Karpas-422 (cell line): ENCODE data around the gene PRR5. TPM values are rescaled to one million over a fixed set of nuclear protein-coding genes. Genes with fewer than 3 reads are reported as not detected.

ENCODE experiments used
- DNase-seq: peaks from one replicate; pipeline ENCODE4 v3.0.0-alpha.2; 2015
- H2AFZ ChIP-seq: fragments of 200-600 bp; sonication (generic); 2 replicates; pipeline ENCODE4 v1.6.1; 2014; ENCODE audit warnings: antibody characterized with exemption, low read length, mixed read lengths
- H3K27ac ChIP-seq: fragments of 200-600 bp; sonication (generic); 2 replicates; pipeline ENCODE4 v1.5.1; 2014; ENCODE audit warnings: mild to moderate bottlenecking, low read length, moderate library complexity
- H3K27me3 ChIP-seq: fragments of 200-600 bp; sonication (generic); 2 replicates; pipeline ENCODE4 v1.6.1; 2014; ENCODE audit warnings: low read length, mixed read lengths
- H3K36me3 ChIP-seq: fragments of 200-600 bp; sonication (generic); 2 replicates; pipeline ENCODE4 v1.6.1; 2014; ENCODE audit warnings: low read length, mixed read lengths; ENCODE audit not compliant: insufficient read depth
- H3K4me1 ChIP-seq: fragments of 200-600 bp; sonication (generic); 2 replicates; pipeline ENCODE4 v1.6.1; 2014; ENCODE audit warnings: mild to moderate bottlenecking, low read length, mixed read lengths
- H3K4me2 ChIP-seq: fragments of 200-600 bp; sonication (generic); 2 replicates; pipeline ENCODE4 v1.6.1; 2014; ENCODE audit warnings: low read length, low read depth, mild to moderate bottlenecking; ENCODE audit not compliant: poor library complexity, severe bottlenecking
- H3K4me3 ChIP-seq: fragments of 200-600 bp; sonication (generic); 2 replicates; pipeline ENCODE4 v1.5.1; 2014; ENCODE audit warnings: mild to moderate bottlenecking, antibody characterized with exemption, low read length, mixed read lengths
- H3K79me2 ChIP-seq: fragments of 200-600 bp; sonication (generic); 2 replicates; pipeline ENCODE4 v1.6.1; 2014; ENCODE audit warnings: mild to moderate bottlenecking, low read length, mixed read lengths
- H3K9ac ChIP-seq: fragments of 200-600 bp; sonication (generic); 2 replicates; pipeline ENCODE4 v1.6.0; 2014; ENCODE audit warnings: low read length
- H3K9me2 ChIP-seq: fragments of 200-600 bp; sonication (generic), shearing (Covaris generic); replicated peaks from 2 replicates; pipeline ENCODE4 v1.6.0; 2014; ENCODE audit warnings: mild to moderate bottlenecking, low read length, moderate library complexity; ENCODE audit not compliant: insufficient read depth
- H3K9me3 ChIP-seq: fragments of 300-700, 200-600 bp; sonication (generic); 2 replicates; pipeline ENCODE4 v1.6.1; 2014; ENCODE audit warnings: low read length, mixed read lengths
- H4K20me1 ChIP-seq: fragments of 200-600 bp; sonication (generic); 2 replicates; pipeline ENCODE4 v1.6.1; 2014; ENCODE audit warnings: mild to moderate bottlenecking, antibody characterized with exemption, low read length, low read depth; ENCODE audit not compliant: insufficient read depth
- total RNA-seq: library from RNA; depleted of rRNA; stranded (reverse); fragments of >200 nt; shearing (Covaris generic); gene quantifications from 2 replicates; pipeline ENCODE4 v1.2.3, GENCODE V29; 2014; ENCODE audit warnings: low replicate concordance

PRR5 gene
- total RNA-seq, 1 experiment from 2014 or later: not detected

DNA sequence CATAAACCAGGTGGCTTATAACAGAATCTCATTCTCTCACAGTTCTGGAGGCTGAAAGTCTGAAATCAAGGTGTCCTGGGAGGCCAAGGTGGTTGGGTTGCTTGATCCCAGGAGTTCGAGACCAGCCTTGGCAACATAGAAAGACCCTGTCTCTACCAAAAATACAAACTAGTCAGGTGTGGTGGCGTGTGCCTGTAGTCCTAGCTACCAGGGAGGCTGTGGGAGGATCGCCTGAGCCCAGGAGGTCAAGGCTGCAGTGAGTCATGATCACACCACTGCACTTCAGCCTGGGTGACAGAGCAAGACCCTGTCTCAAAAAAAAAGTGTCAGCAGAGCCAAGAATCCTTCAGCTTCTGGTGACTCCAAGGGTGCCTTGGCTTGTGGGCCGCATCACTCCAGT, 8.9 kb upstream of the PRR5 start:
- H4K20me1 ChIP-seq: no peaks in the 10 kb centered on the region
- DNase-seq: no peak
- no peak overlapping the region for H3K27ac ChIP-seq
- no peaks in the 10 kb centered on the region for H3K79me2 ChIP-seq
- H3K4me3 ChIP-seq: no peak overlapping the region
- no peaks in the 10 kb centered on the region for H3K4me1 ChIP-seq
- no peak overlapping the region for H3K4me2 ChIP-seq
- H2AFZ ChIP-seq: no peak overlapping the region
- H3K36me3 ChIP-seq: no peaks in the 10 kb centered on the region
- H3K27me3 ChIP-seq: no peaks in the 10 kb centered on the region
- H3K9me3 ChIP-seq: no peaks in the 10 kb centered on the region
- H3K9ac ChIP-seq: no peak overlapping the region
- H3K9me2 ChIP-seq: no peaks in the 10 kb centered on the region

DNA sequence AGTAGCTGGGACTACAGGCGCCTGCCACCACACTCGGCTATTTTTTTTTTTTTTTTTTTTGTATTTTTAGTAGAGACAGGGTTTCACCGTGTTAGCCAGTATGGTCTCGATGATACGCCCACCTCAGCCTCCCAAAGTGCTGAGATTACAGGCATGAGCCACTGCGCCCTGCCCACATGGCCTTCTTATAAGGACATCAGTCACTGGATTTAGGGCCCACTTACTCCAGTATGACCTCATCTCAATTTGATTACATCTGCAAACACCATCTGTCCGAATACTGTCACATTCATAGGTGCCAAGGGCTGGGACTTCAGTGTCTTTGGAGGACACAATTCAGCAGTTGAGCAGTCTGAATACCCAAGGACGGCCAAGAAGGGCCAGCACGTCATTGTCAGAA, 8.2 kb upstream of the PRR5 start:
- Histone ChIP-seq H3K9me3 (no peaks in the 10 kb centered on the region), H3K4me1 (no peaks in the 10 kb centered on the region), H3K4me3 (no peak overlapping the region), H3K9me2 (no peaks in the 10 kb centered on the region), H3K79me2 (no peaks in the 10 kb centered on the region), H3K36me3 (no peaks in the 10 kb centered on the region), H4K20me1 (no peaks in the 10 kb centered on the region), H2AFZ (no peak overlapping the region), H3K9ac (no peak overlapping the region), H3K4me2 (no peak overlapping the region), H3K27ac (no peak overlapping the region), H3K27me3 (no peaks in the 10 kb centered on the region)
- DNase-seq: no peak

DNA sequence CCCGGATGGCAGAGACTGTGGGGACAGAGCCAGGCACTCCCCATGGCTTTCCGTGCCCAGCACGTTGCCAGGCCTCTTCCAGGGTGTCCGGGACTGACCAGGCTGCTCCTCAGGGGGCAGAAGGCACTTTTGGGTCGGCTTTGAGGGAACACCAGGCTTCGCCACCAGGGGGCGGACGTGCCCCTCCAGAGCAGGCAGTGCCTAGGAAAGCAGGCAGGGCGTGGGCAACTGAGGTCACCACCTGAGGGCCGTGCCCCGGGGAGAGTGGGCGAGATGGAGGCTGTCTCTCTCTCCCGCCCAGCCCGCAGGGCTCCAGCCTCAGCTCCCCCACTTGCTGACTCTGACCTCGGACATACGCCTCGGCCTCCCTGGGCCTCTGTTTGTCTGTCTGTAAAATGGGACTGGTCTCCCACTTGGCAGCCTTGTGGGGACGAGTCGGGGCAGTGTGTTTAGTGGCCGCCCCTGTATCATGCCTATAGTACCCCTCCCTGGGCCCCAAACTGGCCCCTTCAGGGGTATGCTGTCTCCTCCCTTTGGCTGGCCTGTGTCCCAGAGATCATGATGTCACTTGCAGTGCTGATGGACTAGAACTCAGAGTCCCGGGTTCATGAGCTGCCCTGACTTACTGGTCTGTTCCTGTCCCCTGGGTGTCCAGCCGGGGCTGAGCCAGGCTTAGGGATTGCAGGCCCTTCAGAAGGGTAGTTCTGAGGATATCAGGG, 4.4 kb upstream of the PRR5 start:
- Histone ChIP-seq H3K27me3 (no peaks in the 10 kb centered on the region), H4K20me1 (no peaks in the 10 kb centered on the region), H3K4me2 (no peak overlapping the region), H3K9me2 (no peaks in the 10 kb centered on the region), H3K4me3 (no peak overlapping the region), H3K36me3 (no peaks in the 10 kb centered on the region), H3K79me2 (no peaks in the 10 kb centered on the region), H3K4me1 (no peaks in the 10 kb centered on the region), H2AFZ (no peak overlapping the region), H3K9ac (no peak overlapping the region), H3K9me3 (no peaks in the 10 kb centered on the region), H3K27ac (no peak overlapping the region)
- DNase-seq: peak; percentile 89

DNA sequence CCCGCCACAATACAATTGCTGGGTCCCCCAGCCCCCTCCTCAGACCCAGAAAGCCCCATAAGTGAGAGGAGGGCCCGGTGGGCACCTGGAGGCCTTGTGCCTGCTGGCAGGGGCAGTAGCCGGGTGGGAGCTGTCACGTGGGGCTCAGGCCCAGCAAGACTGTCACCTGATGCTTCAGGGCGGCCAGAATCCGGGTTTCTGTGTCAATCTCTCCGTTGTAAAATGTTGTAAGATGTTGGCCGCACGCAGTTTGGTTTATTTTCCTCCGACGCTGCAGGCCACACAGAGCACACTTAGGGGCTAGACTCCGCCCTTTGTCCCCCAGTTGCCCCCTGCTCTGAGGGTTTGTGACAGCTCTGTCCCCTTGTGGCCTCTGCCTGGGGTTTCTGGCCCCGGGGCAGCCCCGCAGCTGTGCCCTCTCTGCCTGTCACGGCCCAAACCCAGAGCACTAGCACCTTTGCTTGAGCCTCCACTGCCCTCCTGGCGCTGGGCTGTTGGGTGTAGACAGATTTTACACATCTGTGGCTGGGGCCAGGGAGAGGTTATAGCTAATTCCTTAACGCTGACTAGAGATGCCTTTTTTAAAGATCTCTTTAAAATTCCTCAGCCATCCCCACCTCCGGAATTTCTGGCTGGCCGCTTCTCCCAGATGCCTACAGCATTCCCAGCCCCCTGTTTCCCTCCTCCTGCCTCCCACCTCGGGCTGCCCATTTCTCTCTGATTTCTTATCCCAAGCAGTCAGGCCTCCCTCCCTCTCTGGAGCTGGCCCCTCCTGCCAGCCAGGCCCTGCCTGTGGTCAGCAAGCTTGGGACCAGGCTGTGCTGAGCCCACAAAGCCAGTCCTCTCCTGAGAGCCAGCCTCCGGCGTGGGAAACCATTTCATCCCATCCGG, 3.2 kb upstream of the PRR5 start:
- Histone ChIP-seq H3K4me2 (no peak overlapping the region), H2AFZ (no peak overlapping the region), H3K27me3 (no peaks in the 10 kb centered on the region), H3K79me2 (no peaks in the 10 kb centered on the region), H3K27ac (no peak overlapping the region), H4K20me1 (no peaks in the 10 kb centered on the region), H3K9ac (no peak overlapping the region), H3K4me3 (no peak overlapping the region), H3K9me3 (no peaks in the 10 kb centered on the region), H3K4me1 (no peaks in the 10 kb centered on the region), H3K36me3 (no peaks in the 10 kb centered on the region), H3K9me2 (no peaks in the 10 kb centered on the region)
- DNase-seq: no peak

DNA sequence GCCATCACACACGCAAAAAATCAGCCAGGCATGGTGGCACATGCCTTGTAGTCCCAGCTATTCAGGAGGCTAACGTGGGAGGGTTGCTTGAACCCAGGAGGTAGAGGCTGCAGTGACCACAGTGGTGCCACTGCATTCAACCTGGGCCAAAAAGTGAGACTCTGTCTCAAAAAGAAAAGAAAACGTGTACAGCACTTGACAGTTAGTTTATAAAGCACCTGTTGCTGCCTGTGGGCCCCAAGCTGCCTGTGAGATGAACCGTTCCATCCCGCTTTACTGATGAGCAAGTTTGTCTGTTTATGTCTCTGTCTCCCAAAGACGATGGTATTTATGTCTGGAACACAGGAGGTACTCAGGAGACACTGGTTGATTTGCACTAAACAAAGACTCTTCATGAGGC, 1.5 kb upstream of the PRR5 start:
- no peaks in the 10 kb centered on the region for H3K9me2 ChIP-seq

DNA sequence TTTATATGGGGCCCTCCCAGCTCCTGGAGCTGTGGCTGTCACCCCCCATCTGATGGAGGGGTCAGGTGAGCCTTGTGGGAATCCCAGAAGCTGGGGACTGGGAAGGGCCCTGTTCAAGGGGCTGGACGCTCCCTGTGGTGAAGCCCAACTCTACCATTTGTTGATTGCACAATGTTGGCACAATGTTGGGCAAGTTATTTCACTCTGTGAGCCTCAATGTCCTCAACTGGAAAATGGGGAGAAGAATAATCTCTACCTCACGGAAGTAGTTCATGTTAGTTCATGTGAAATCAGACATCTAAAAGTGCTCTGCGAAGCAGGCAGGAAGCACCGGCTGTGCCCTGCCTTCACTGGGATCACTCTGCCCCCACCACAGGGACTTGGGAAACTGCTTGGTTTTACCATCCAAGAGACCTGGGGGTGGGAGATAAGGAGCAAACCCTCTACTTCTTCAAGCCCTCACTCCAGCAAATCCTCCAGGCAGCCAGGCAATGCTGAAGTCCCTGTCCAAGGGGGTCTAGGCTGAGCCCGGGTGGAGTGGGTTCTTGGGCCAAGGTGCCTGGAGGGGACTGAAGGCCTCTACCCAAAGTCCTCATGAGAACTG, 715 bp upstream of the PRR5 start:
- H3K79me2 ChIP-seq: no peaks in the 10 kb centered on the region
- no peaks in the 10 kb centered on the region for H3K27me3 ChIP-seq
- no peak overlapping the region for H3K4me3 ChIP-seq
- no peaks in the 10 kb centered on the region for H3K9me2 ChIP-seq
- no peak for DNase-seq
- no peaks in the 10 kb centered on the region for H3K4me1 ChIP-seq
- H4K20me1 ChIP-seq: no peaks in the 10 kb centered on the region
- no peaks in the 10 kb centered on the region for H3K36me3 ChIP-seq
- no peak overlapping the region for H3K9ac ChIP-seq
- no peaks in the 10 kb centered on the region for H3K9me3 ChIP-seq
- no peak overlapping the region for H3K27ac ChIP-seq
- H3K4me2 ChIP-seq: no peak overlapping the region
- H2AFZ ChIP-seq: no peak overlapping the region

More for the DNA sequence above, 1.5 kb upstream of the PRR5 start:
- no peak overlapping the region for H3K4me2 ChIP-seq
- H2AFZ ChIP-seq: no peak overlapping the region
- H3K79me2 ChIP-seq: no peaks in the 10 kb centered on the region
- H3K4me3 ChIP-seq: no peak overlapping the region
- H4K20me1 ChIP-seq: no peaks in the 10 kb centered on the region
- no peaks in the 10 kb centered on the region for H3K9me3 ChIP-seq
- no peak for DNase-seq
- no peak overlapping the region for H3K27ac ChIP-seq
- no peak overlapping the region for H3K9ac ChIP-seq
- H3K36me3 ChIP-seq: no peaks in the 10 kb centered on the region
- H3K27me3 ChIP-seq: no peaks in the 10 kb centered on the region
- H3K4me1 ChIP-seq: no peaks in the 10 kb centered on the region

DNA sequence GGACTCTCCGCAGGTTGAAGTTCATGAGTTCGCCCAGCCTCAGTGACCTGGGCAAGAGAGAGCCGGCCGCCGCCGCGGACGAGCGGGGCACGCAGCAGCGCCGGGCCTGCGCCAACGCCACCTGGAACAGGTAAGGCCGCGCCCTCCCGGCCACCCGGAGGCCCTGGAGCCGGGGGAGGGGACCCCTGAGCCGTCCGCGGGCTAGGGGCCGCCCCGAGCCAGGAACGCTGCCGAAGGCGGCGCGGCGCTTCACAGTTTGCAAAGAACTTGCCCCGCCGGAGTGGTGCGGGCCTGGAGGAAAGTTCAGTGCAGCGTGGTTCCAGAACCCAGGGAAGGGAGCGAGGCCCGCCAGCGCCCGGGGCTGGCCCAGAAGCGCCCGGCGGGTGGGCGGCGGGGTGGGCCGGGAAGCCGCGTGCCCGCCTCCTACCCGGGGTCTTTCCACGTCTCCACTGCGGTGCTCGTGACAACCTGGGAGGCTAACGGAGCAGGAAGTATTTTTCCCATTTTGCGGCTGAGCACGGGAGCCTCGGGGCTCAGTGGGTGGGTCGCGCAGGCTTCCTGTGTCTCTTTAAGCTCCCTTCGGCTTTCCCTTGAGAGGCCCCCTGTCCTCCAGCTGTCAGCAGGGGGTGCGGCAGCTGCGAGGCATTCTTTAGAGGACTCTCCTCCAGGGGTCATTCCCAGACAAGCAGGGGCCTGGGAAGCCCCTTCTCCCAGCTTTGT, 635 bp downstream of the PRR5 start:
- H3K4me1 ChIP-seq: no peaks in the 10 kb centered on the region
- no peak overlapping the region for H3K27ac ChIP-seq
- H3K4me2 ChIP-seq: no peak overlapping the region
- H3K9ac ChIP-seq: no peak overlapping the region
- no peak overlapping the region for H2AFZ ChIP-seq
- H3K9me2 ChIP-seq: no peaks in the 10 kb centered on the region
- H3K4me3 ChIP-seq: no peak overlapping the region
- no peaks in the 10 kb centered on the region for H3K9me3 ChIP-seq
- no peaks in the 10 kb centered on the region for H3K79me2 ChIP-seq
- H3K27me3 ChIP-seq: no peaks in the 10 kb centered on the region
- no peak for DNase-seq
- H4K20me1 ChIP-seq: no peaks in the 10 kb centered on the region
- no peaks in the 10 kb centered on the region for H3K36me3 ChIP-seq
